B cell (primary cell): Measurements from ENCODE around the gene FBLN5.

Experiments
- CTCF ChIP-seq: fragments of 200-600 bp; IDR thresholded peaks from one replicate; pipeline ENCODE4 v1.8.0; 2022; ENCODE audit warnings: antibody characterized with exemption, mild to moderate bottlenecking
- EZH2 ChIP-seq: IDR thresholded peaks from 2 replicates; pipeline ENCODE4 v1.6.1; 2012; ENCODE audit warnings: borderline replicate concordance, low read depth, mild to moderate bottlenecking, moderate library complexity, low read length; ENCODE audit not compliant: insufficient read depth, poor library complexity, severe bottlenecking

- TF ChIP-seq CTCF (no peak), EZH2 (no peak)
Measured at GRCh38 chr14:91878274-91878673, 69.2 kb downstream of the FBLN5 start.
